ENCODE measurements around the gene GOPC.

DNA sequence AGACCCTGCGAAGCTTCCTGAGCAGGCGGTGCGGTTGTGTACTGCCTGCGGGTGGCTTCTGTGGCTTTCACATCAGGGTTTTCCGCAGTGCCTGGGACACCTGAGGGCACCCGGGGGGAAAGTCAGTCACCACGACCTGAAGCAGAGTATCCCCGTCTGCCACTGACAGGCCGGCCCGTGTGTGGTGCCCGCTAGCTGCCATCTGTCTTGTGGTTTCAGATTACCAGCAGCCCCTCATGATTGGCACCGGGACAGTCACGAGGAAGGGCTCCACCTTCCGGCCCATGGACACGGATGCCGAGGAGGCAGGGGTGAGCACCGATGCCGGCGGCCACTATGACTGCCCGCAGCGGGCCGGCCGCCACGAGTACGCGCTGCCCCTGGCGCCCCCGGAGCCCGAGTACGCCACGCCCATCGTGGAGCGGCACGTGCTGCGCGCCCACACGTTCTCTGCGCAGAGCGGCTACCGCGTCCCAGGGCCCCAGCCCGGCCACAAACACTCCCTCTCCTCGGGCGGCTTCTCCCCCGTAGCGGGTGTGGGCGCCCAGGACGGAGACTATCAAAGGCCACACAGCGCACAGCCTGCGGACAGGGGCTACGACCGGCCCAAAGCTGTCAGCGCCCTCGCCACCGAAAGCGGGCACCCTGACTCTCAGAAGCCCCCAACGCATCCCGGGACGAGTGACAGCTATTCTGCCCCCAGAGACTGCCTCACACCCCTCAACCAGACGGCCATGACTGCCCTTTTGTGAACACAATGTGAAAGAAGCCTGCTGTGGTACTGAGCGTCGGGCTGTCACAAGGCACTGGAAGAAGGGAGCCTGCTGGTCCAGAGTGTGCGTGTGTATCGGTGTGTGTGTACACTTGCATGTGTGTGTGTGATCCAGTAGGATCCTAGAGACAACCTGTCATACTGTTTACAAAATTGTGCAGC lies 54.4 kb downstream of the GOPC start:
- TF ChIP-seq, protein P1, sequence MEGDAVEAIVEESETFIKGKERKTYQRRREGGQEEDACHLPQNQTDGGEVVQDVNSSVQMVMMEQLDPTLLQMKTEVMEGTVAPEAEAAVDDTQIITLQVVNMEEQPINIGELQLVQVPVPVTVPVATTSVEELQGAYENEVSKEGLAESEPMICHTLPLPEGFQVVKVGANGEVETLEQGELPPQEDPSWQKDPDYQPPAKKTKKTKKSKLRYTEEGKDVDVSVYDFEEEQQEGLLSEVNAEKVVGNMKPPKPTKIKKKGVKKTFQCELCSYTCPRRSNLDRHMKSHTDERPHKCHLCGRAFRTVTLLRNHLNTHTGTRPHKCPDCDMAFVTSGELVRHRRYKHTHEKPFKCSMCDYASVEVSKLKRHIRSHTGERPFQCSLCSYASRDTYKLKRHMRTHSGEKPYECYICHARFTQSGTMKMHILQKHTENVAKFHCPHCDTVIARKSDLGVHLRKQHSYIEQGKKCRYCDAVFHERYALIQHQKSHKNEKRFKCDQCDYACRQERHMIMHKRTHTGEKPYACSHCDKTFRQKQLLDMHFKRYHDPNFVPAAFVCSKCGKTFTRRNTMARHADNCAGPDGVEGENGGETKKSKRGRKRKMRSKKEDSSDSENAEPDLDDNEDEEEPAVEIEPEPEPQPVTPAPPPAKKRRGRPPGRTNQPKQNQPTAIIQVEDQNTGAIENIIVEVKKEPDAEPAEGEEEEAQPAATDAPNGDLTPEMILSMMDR (IDR thresholded peaks at IDR 0.05): peak in 2 of 4 experiments; percentile 5 to 35
- TF ChIP-seq POLR2AphosphoS5 (IDR thresholded peaks at IDR 0.05): no peak
- TF ChIP-seq POLR2A (IDR thresholded peaks at IDR 0.05): no peak
- no peak for TF ChIP-seq EP300 (IDR thresholded peaks at IDR 0.05)

All from gastroesophageal sphincter (tissue), 3 donors.